GM12878 (cell line): ENCODE data around the gene MYL6B. TPM values are rescaled to one million over a fixed set of nuclear protein-coding genes. Genes with fewer than 3 reads are reported as not detected.

Source experiments
- ATAC-seq: fragments of 200-7000 bp; cut with Tn5 transposase; 3 replicates; pipeline ENCODE4 v1.9.1; 2020; ENCODE audit warnings: mild to moderate bottlenecking, moderate library complexity
- BruUV-seq: library from RNA; stranded (reverse); fragments of 400-500 nt; replicated peaks from 2 replicates; lab custom pipeline; 2021; lab: Mats Ljungman, UMichigan
- CTCF ChIA-PET: fragments of 300-600 bp; sonication (Branson Sonifier 250); formaldehyde crosslinking; extraction: SDS; loops from one replicate; lab custom pipeline; 2021; ENCODE audit warnings: inconsistent platforms; lab: Yijun Ruan, JAX
- POLR2A ChIA-PET: fragments of 350-600 bp; formaldehyde crosslinking; extraction: SDS; loops from one replicate; lab custom pipeline; 2021; ENCODE audit warnings: inconsistent platforms; lab: Charles Lee
- RAD21 ChIA-PET: fragments of 300-600 bp; sonication (Branson Sonifier 250); formaldehyde crosslinking; loops from one replicate; lab custom pipeline; 2023; ENCODE audit warnings: antibody characterized with exemption; ENCODE audit not compliant: unreplicated experiment; lab: Charles Lee
- SMC1A ChIA-PET: fragments of 300-600 bp; sonication (Branson Sonifier 250); formaldehyde crosslinking; loops from one replicate; lab custom pipeline; 2023; ENCODE audit not compliant: unreplicated experiment, uncharacterized antibody; lab: Charles Lee
- DNase-seq: peaks from one replicate; pipeline ENCODE4 v3.0.0-alpha.2; 2011; ENCODE audit warnings: low read depth, low spot score
- FAIRE-seq: peaks from 3 replicates; lab custom pipeline; 2011; peaks lifted over from hg19 to GRCh38; lab: Jason Lieb, UNC
- H2AFZ ChIP-seq: 2 replicates; pipeline ENCODE4 v1.6.0; 2011; ENCODE audit warnings: low read depth, low read length, control low read depth; ENCODE audit not compliant: control insufficient read depth
- H3K27ac ChIP-seq: 2 replicates; pipeline ENCODE4 v1.5.1; 2011; ENCODE audit warnings: control low read depth; ENCODE audit not compliant: control insufficient read depth, insufficient read depth
- H3K27me3 ChIP-seq, 2 experiments: replicated peaks in 1 of 2; 2 replicates each; pipeline versions ENCODE4 v1.6.0 to v1.6.1; 2011; ENCODE audit warnings: low read length in 1 of 2; ENCODE audit not compliant: control insufficient read depth in 2 of 2, insufficient read depth in 2 of 2
- H3K36me3 ChIP-seq, 2 experiments: 2 replicates each; pipeline ENCODE4 v1.5.1; 2011; ENCODE audit warnings: low read length in 1 of 2; ENCODE audit not compliant: control insufficient read depth in 2 of 2, insufficient read depth in 2 of 2
- H3K4me1 ChIP-seq: 2 replicates; pipeline ENCODE4 v1.6.1; 2011; ENCODE audit warnings: mild to moderate bottlenecking, low read length, moderate library complexity, mixed read lengths; ENCODE audit not compliant: control insufficient read depth, insufficient read depth
- H3K4me2 ChIP-seq: 2 replicates; pipeline ENCODE4 v1.6.0; 2011; ENCODE audit warnings: control low read depth; ENCODE audit not compliant: control insufficient read depth, insufficient read depth
- H3K4me3 ChIP-seq: fragments of 200-600 bp; sonication (generic); 2 replicates; pipeline ENCODE4 v1.5.1; 2016
- H3K79me2 ChIP-seq: 2 replicates; pipeline ENCODE4 v1.6.0; 2011; ENCODE audit warnings: low read length; ENCODE audit not compliant: control insufficient read depth, insufficient read depth
- H3K9ac ChIP-seq: 2 replicates; pipeline ENCODE4 v1.8.0; 2011; ENCODE audit warnings: low read length, control low read depth, mixed read lengths; ENCODE audit not compliant: control insufficient read depth, insufficient read depth
- H3K9me3 ChIP-seq: replicated peaks from 3 replicates; pipeline ENCODE4 v1.5.1; 2011; ENCODE audit warnings: mild to moderate bottlenecking, low read length; ENCODE audit not compliant: control insufficient read depth, insufficient read depth
- H4K20me1 ChIP-seq: 2 replicates; pipeline ENCODE4 v1.6.0; 2011; ENCODE audit not compliant: control insufficient read depth, insufficient read depth
- BMI1 ChIP-seq: fragments of 450-650 bp; IDR thresholded peaks from 2 replicates; pipeline ENCODE4 v1.6.1; 2016; ENCODE audit warnings: mild to moderate bottlenecking, moderate library complexity, borderline replicate concordance
- DPF2 ChIP-seq: fragments of 450-650 bp; IDR thresholded peaks from 2 replicates; pipeline ENCODE4 v1.6.1; 2017; ENCODE audit warnings: mild to moderate bottlenecking
- HDGF ChIP-seq: fragments of 450-650 bp; IDR thresholded peaks from 2 replicates; pipeline ENCODE4 v1.6.1; 2016; ENCODE audit warnings: antibody characterized with exemption
- MEF2A ChIP-seq: IDR thresholded peaks from 2 replicates; pipeline ENCODE4 v1.6.1; 2011; ENCODE audit warnings: low read depth, mild to moderate bottlenecking, low read length, moderate library complexity; ENCODE audit not compliant: insufficient read depth
- MXI1 ChIP-seq: fragments of 150-350 bp; IDR thresholded peaks from 2 replicates; pipeline ENCODE4 v1.6.1; 2011; ENCODE audit warnings: low read depth, mild to moderate bottlenecking, inconsistent platforms, low read length, improper control_type of control experiment
- NFYB ChIP-seq: IDR thresholded peaks from 2 replicates; pipeline ENCODE4 v1.6.1; 2011; ENCODE audit warnings: low read depth, mild to moderate bottlenecking, low read length, improper control_type of control experiment, moderate library complexity; ENCODE audit not compliant: insufficient read depth
- RFX5 ChIP-seq: IDR thresholded peaks from 2 replicates; pipeline ENCODE4 v1.6.1; 2011; ENCODE audit warnings: low read depth, low read length, improper control_type of control experiment
- SREBF1 ChIP-seq: IDR thresholded peaks from 2 replicates; pipeline ENCODE4 v1.6.1; 2012; ENCODE audit warnings: mild to moderate bottlenecking, low read length
- SRF ChIP-seq, 2 experiments: IDR thresholded peaks; 2 replicates each; pipeline ENCODE4 v1.6.1; 2011; ENCODE audit warnings: low read depth in 2 of 2, low read length in 2 of 2, mild to moderate bottlenecking in 1 of 2, moderate library complexity in 1 of 2
- ZBED1 ChIP-seq: IDR thresholded peaks from 2 replicates; pipeline ENCODE4 v1.6.1; 2016; ENCODE audit warnings: borderline replicate concordance
- ZNF24 ChIP-seq: fragments of 450-650 bp; IDR thresholded peaks from 2 replicates; pipeline ENCODE4 v1.6.1; 2017; ENCODE audit warnings: antibody characterized with exemption, mild to moderate bottlenecking
- WGBS: methylation state at CpG from one replicate; pipeline ENCODE4 v1.1.6; 2016; ENCODE audit warnings: low lambda C conversion rate; ENCODE audit not compliant: insufficient replicate concordance, insufficient coverage; ENCODE audit errors: missing lambda C conversion rate; 5-methylcytosine and 5-hydroxymethylcytosine counted together
- in situ Hi-C: fragments of 300-500 bp; cut with MboI; formaldehyde crosslinking; loops from 9 replicates; pipeline ENCODE4 v1.14.3; 2018; ENCODE audit warnings: mixed read lengths
- intact Hi-C: fragments of 100-400 bp; cut with micrococcal nuclease; formaldehyde crosslinking; loops from one replicate; pipeline ENCODE4 v1.14.2; 2022; ENCODE audit not compliant: unreplicated experiment
- polyA plus RNA-seq, 11 experiments: library from polyadenylated mRNA; depleted of rRNA in 4 of 11; unstranded in 6 of 11; stranded (reverse) in 5 of 11; fragments of >200 nt; fragmentation: Nextera tagmentation in 4 of 11; fragmentation: Illumina TruSeq in 1 of 11; extraction: Ambion mirVana in 4 of 11; extraction: Trizol in 1 of 11; gene quantifications; 1 replicate in 1 of 11; 2 replicates in 10 of 11; pipeline versions ENCODE4 v1.2.1 to v1.2.3, GENCODE V29; 2011 to 2016; ENCODE audit warnings: inconsistent platforms in 2 of 11, missing spikeins in 2 of 11, low read depth in 1 of 11
- total RNA-seq, 4 experiments: library from RNA; depleted of rRNA in 3 of 4; stranded (reverse); fragments of >200 nt in 3 of 4; fragmentation: Illumina TruSeq in 1 of 4; extraction: Trizol in 1 of 4; gene quantifications; 2 replicates each; pipeline versions ENCODE4 v1.2.1 to v1.2.3, GENCODE V29; 2013 to 2021
- TF ChIP-seq, protein P1 (sequence below): fragments of 450-650 bp; IDR thresholded peaks from 2 replicates; pipeline ENCODE4 v1.6.1; 2016; ENCODE audit warnings: mild to moderate bottlenecking
- TF ChIP-seq, protein P2 (sequence below): IDR thresholded peaks from 2 replicates; pipeline ENCODE4 v1.6.1; 2011; ENCODE audit warnings: borderline replicate concordance, low read depth, mild to moderate bottlenecking, moderate library complexity, mixed read lengths, low read length; ENCODE audit not compliant: insufficient read depth; ENCODE audit errors: extremely low read length
- TF ChIP-seq, protein P3 (sequence below): fragments of 450-650 bp; IDR thresholded peaks from 2 replicates; pipeline ENCODE4 v1.6.1; 2017; ENCODE audit warnings: mild to moderate bottlenecking, moderate library complexity
- TF ChIP-seq, protein P4 (sequence below): IDR thresholded peaks from 2 replicates; pipeline ENCODE4 v1.6.1; 2012; ENCODE audit warnings: low read depth, low read length, improper control_type of control experiment

The MYL6B gene
- total and polyA plus RNA-seq, 10 of the 15 experiments (the other 5 are each of a cell fraction or from before 2014, with no cell fraction given): 75.5 to 153 (median 114) TPM

DNA sequence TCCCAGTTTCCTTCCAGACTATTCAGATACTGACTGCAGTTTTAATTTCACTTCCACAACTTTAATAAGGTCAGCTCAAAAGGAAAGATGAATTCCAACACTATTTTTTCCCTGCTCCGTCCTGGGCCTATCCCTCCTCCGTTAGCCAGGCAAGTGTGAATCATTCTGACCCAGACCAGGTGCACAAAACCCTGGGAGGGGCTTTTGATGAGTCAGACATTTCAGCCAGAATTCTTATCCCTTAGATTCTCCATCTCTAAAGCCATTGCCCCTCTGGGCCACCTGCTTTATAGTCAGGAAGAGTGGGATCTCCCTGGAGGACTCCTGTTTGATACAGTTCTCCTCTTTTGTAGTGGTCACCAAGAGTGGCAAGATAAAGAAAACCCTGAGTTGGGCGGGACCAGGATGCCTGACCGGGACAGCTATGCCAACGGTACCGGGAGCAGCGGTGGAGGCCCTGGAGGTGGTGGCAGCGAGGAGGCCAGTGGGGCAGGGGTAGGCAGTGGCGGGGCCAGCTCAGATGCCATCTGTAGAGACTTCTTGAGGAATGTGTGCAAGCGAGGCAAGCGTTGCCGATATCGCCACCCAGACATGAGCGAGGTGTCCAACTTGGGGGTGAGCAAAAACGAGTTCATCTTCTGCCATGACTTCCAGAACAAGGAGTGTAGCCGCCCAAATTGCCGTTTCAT is 32.1 kb upstream of the MYL6B start:
- H3K9ac ChIP-seq: no peak overlapping the region
- H3K9me3 ChIP-seq: no peaks in the 10 kb centered on the region
- H3K79me2 ChIP-seq: peaks cover 28% of the 10 kb centered on the region
- CTCF ChIA-PET: interaction anchor here (0.7 to 4.5 kb wide), 22 partner anchors 7 to 449 kb away, joined by 3 to 121 read pairs (median 6); partner anchors contain the start of genes ANKRD52, ESYT1, MYL6 and MYL6B
- H2AFZ ChIP-seq: no peak overlapping the region
- DNase-seq (no peak), FAIRE-seq (no peak), ATAC-seq (no peak)
- H3K27ac ChIP-seq: no peak overlapping the region
- SMC1A ChIA-PET: interaction anchor here (0.6 to 4.5 kb wide), 11 partner anchors 8 to 1134 kb away, joined by 3 to 50 read pairs (median 6); partner anchors contain the start of genes ESYT1, PA2G4, RNF41 and SMARCC2
- TF ChIP-seq, protein P1, sequence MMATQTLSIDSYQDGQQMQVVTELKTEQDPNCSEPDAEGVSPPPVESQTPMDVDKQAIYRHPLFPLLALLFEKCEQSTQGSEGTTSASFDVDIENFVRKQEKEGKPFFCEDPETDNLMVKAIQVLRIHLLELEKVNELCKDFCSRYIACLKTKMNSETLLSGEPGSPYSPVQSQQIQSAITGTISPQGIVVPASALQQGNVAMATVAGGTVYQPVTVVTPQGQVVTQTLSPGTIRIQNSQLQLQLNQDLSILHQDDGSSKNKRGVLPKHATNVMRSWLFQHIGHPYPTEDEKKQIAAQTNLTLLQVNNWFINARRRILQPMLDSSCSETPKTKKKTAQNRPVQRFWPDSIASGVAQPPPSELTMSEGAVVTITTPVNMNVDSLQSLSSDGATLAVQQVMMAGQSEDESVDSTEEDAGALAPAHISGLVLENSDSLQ: no peak
- TF ChIP-seq, protein P2, sequence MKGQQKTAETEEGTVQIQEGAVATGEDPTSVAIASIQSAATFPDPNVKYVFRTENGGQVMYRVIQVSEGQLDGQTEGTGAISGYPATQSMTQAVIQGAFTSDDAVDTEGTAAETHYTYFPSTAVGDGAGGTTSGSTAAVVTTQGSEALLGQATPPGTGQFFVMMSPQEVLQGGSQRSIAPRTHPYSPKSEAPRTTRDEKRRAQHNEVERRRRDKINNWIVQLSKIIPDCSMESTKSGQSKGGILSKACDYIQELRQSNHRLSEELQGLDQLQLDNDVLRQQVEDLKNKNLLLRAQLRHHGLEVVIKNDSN: no peak
- no peak for TF ChIP-seq RFX5
- no peak for TF ChIP-seq ZBED1
- no peak for TF ChIP-seq MXI1
- TF ChIP-seq NFYB: no peak
- TF ChIP-seq SRF (IDR thresholded peaks at IDR 0.05; ENCODE audit: low read depth in 2 of 2, low read length in 2 of 2): no peak
- TF ChIP-seq MEF2A: no peak
- no peak for TF ChIP-seq ZNF24
- TF ChIP-seq DPF2: no peak
- TF ChIP-seq BMI1: no peak
- TF ChIP-seq, protein P3, sequence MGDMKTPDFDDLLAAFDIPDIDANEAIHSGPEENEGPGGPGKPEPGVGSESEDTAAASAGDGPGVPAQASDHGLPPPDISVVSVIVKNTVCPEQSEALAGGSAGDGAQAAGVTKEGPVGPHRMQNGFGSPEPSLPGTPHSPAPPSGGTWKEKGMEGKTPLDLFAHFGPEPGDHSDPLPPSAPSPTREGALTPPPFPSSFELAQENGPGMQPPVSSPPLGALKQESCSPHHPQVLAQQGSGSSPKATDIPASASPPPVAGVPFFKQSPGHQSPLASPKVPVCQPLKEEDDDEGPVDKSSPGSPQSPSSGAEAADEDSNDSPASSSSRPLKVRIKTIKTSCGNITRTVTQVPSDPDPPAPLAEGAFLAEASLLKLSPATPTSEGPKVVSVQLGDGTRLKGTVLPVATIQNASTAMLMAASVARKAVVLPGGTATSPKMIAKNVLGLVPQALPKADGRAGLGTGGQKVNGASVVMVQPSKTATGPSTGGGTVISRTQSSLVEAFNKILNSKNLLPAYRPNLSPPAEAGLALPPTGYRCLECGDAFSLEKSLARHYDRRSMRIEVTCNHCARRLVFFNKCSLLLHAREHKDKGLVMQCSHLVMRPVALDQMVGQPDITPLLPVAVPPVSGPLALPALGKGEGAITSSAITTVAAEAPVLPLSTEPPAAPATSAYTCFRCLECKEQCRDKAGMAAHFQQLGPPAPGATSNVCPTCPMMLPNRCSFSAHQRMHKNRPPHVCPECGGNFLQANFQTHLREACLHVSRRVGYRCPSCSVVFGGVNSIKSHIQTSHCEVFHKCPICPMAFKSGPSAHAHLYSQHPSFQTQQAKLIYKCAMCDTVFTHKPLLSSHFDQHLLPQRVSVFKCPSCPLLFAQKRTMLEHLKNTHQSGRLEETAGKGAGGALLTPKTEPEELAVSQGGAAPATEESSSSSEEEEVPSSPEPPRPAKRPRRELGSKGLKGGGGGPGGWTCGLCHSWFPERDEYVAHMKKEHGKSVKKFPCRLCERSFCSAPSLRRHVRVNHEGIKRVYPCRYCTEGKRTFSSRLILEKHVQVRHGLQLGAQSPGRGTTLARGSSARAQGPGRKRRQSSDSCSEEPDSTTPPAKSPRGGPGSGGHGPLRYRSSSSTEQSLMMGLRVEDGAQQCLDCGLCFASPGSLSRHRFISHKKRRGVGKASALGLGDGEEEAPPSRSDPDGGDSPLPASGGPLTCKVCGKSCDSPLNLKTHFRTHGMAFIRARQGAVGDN: no peak
- TF ChIP-seq HDGF: no peak
- no peak for TF ChIP-seq SREBF1
- TF ChIP-seq, protein P4, sequence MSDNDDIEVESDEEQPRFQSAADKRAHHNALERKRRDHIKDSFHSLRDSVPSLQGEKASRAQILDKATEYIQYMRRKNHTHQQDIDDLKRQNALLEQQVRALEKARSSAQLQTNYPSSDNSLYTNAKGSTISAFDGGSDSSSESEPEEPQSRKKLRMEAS: no peak
- no TSS peak for BruUV-seq
- no peaks in the 10 kb centered on the region for H4K20me1 ChIP-seq
- intact Hi-C loops: loop anchor here (10.0 kb wide), 1 partner anchor 524 kb away; the partner anchor contains the start of gene ATP5F1B
- peaks cover 14% of the 10 kb centered on the region for H3K4me1 ChIP-seq
- POLR2A ChIA-PET: interaction anchor here (0.5 to 5.5 kb wide), 8 partner anchors 7 to 102 kb away, joined by 3 to 95 read pairs (median 22); partner anchors contain the start of genes ESYT1, PA2G4, RNF41 and SMARCC2
- 0 out of 4 replicates have a peak, but pooled peaks cover 0 to under 1% of the 10 kb centered on the region in 2 experiments for H3K36me3 ChIP-seq
- WGBS: 94% methylated on average over 17 of the region's 17 CpGs
- no peaks in the 10 kb centered on the region for H3K27me3 ChIP-seq
- RAD21 ChIA-PET: interaction anchor here (0.7 to 3.9 kb wide), 11 partner anchors 8 to 382 kb away, joined by 3 to 57 read pairs (median 5); partner anchors contain the start of genes ESYT1, MYL6B, PA2G4 and RNF41
- no peak overlapping the region for H3K4me3 ChIP-seq
- no peak overlapping the region; the same call in 1 of the 2 replicates for H3K4me2 ChIP-seq
- in situ Hi-C loops: loop anchor here (5.0 kb wide), 1 partner anchor 342 kb away; no protein-coding TSS in a partner anchor
